BLaER1 treated with 17β-estradiol and CSF1 and Interleukin-3, amounts not matched to agents 10 nM and 100 nM (cell line): Measurements from ENCODE around the gene FBXO47.

Source experiments
- H3K27ac ChIP-seq, 11 experiments: shearing (Covaris generic); formaldehyde crosslinking; 2 replicates each; pipeline ENCODE4 v1.8.1; 2022
- H3K27me3 ChIP-seq, 11 experiments: shearing (Covaris generic); formaldehyde crosslinking; 2 replicates each; pipeline ENCODE4 v1.8.1; 2022
- H3K36me3 ChIP-seq, 11 experiments: shearing (Covaris generic); formaldehyde crosslinking; 2 replicates each; pipeline ENCODE4 v1.8.1; 2022
- H3K4me1 ChIP-seq, 10 experiments: shearing (Covaris generic); formaldehyde crosslinking; 2 replicates each; pipeline ENCODE4 v1.8.1; 2022
- H3K4me2 ChIP-seq, 11 experiments: shearing (Covaris generic); formaldehyde crosslinking; 2 replicates each; pipeline ENCODE4 v1.8.1; 2022
- H3K4me3 ChIP-seq, 10 experiments: shearing (Covaris generic); formaldehyde crosslinking; 2 replicates each; pipeline ENCODE4 v1.8.1; 2022
- H3K9ac ChIP-seq, 11 experiments: shearing (Covaris generic); formaldehyde crosslinking; 2 replicates each; pipeline ENCODE4 v1.8.1; 2022
- H3K9me3 ChIP-seq, 11 experiments: shearing (Covaris generic); formaldehyde crosslinking; replicated peaks in 1 of 11; 2 replicates each; pipeline ENCODE4 v1.8.1; 2022
- H4K20me1 ChIP-seq, 11 experiments: shearing (Covaris generic); formaldehyde crosslinking; 2 replicates each; pipeline ENCODE4 v1.8.1; 2022
- Cebpa-rat ChIP-seq, 11 experiments: shearing (Covaris generic); IDR thresholded peaks; 2 replicates each; pipeline ENCODE4 v1.8.1; 2022

The FBXO47 gene

GRCh38 chr17:38920374-38921291, 46.6 kb downstream of the FBXO47 start:
- Histone ChIP-seq H3K27ac (peak overlapping the region in 9 of 11 experiments; percentile 4 to 72 (median 60); a peak in 16 of 22 replicates), H3K27me3 (no peaks in the 10 kb centered on the region), H3K9ac (peak overlapping the region; percentile 17 to 58 (median 47); a peak in 16 of 22 replicates), H3K9me3 (no peaks in the 10 kb centered on the region), H4K20me1 (peaks cover 0 to 77% (median 5%) of the 10 kb centered on the region in 11 experiments; a peak in 9 of 22 replicates), H3K4me2 (peak overlapping the region; percentile 49 to 79 (median 69)), H3K4me1 (peaks cover 56 to 83% (median 65%) of the 10 kb centered on the region in 10 experiments), H3K36me3 (peaks cover 39 to 58% (median 49%) of the 10 kb centered on the region in 11 experiments), H3K4me3 (no peak overlapping the region)
- TF ChIP-seq Cebpa-rat (IDR thresholded peaks at IDR 0.05) = no peak

DNA sequence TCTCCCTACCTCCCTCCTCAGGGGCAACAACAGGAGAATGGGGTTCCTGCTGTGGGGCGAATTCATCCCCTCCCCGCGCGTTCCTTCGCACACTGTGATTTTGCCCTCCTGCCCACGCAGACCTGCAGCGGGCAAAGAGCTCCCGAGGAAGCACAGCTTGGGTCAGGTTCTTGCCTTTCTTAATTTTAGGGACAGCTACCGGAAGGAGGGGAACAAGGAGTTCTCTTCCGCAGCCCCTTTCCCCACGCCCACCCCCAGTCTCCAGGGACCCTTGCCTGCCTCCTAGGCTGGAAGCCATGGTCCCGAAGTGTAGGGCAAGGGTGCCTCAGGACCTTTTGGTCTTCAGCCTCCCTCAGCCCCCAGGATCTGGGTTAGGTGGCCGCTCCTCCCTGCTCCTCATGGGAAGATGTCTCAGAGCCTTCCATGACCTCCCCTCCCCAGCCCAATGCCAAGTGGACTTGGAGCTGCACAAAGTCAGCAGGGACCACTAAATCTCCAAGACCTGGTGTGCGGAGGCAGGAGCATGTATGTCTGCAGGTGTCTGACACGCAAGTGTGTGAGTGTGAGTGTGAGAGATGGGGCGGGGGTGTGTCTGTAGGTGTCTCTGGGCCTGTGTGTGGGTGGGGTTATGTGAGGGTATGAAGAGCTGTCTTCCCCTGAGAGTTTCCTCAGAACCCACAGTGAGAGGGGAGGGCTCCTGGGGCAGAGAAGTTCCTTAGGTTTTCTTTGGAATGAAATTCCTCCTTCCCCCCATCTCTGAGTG, 47.7 kb downstream of the FBXO47 start:
- H3K4me3 ChIP-seq = no peak overlapping the region
- H3K4me2 ChIP-seq = peak overlapping the region; percentile 49 to 79 (median 69)
- H3K9me3 ChIP-seq = no peaks in the 10 kb centered on the region
- H3K27ac ChIP-seq = peak overlapping the region in 6 of 11 experiments; percentile 4 to 72 (median 32); a peak in 4 of 22 replicates
- peak overlapping the region in 5 of 11 experiments; percentile 19 to 55 (median 47); a peak in 4 of 22 replicates for H3K9ac ChIP-seq
- peaks cover 44 to 76% (median 54%) of the 10 kb centered on the region in 10 experiments for H3K4me1 ChIP-seq
- no peaks in the 10 kb centered on the region for H3K27me3 ChIP-seq
- peaks cover 50 to 70% (median 60%) of the 10 kb centered on the region in 11 experiments for H3K36me3 ChIP-seq
- H4K20me1 ChIP-seq = peaks cover 0 to 88% (median 5%) of the 10 kb centered on the region in 11 experiments; a peak in 9 of 22 replicates
- no peak for TF ChIP-seq Cebpa-rat (IDR thresholded peaks at IDR 0.05)

- Histone ChIP-seq H3K36me3 (peaks cover 56 to 75% (median 66%) of the 10 kb centered on the region in 11 experiments), H3K4me3 (no peak overlapping the region)
Observed at GRCh38 chr17:38918916-38919315, 48.3 kb downstream of the FBXO47 start.

GRCh38 chr17:38918129-38918913, 48.9 kb downstream of the FBXO47 start:
- 0 out of 22 replicates have a peak overlapping the region, but pooled peaks of 1 of the 11 experiments have one; percentile 9 for H3K27ac ChIP-seq
- H3K36me3 ChIP-seq = peaks cover 60 to 81% (median 72%) of the 10 kb centered on the region in 11 experiments
- H3K9ac ChIP-seq = peak overlapping the region in 2 of 11 experiments; percentile 19 to 55; a peak in 3 of 22 replicates
- peaks cover 43 to 71% (median 50%) of the 10 kb centered on the region in 10 experiments for H3K4me1 ChIP-seq
- no peaks in the 10 kb centered on the region for H3K27me3 ChIP-seq
- H4K20me1 ChIP-seq = peaks cover 0 to 100% (median 5%) of the 10 kb centered on the region in 11 experiments; a peak in 9 of 22 replicates
- no peak overlapping the region for H3K4me3 ChIP-seq
- TF ChIP-seq Cebpa-rat (IDR thresholded peaks at IDR 0.05) = no peak
- no peaks in the 10 kb centered on the region for H3K9me3 ChIP-seq
- peak overlapping the region in 5 of 11 experiments; percentile 49 to 71 (median 55); a peak in 6 of 22 replicates for H3K4me2 ChIP-seq

More at GRCh38 chr17:38918916-38919315, 48.3 kb downstream of the FBXO47 start:
- H4K20me1 ChIP-seq = peaks cover 0 to 94% (median 5%) of the 10 kb centered on the region in 11 experiments; a peak in 9 of 22 replicates
- peak overlapping the region in 2 of 11 experiments; percentile 19 to 55; a peak in 3 of 22 replicates for H3K9ac ChIP-seq
- 0 out of 22 replicates have a peak overlapping the region, but pooled peaks of 1 of the 11 experiments have one; percentile 9 for H3K27ac ChIP-seq
- TF ChIP-seq Cebpa-rat (IDR thresholded peaks at IDR 0.05) = no peak
- H3K27me3 ChIP-seq = no peaks in the 10 kb centered on the region
- H3K4me1 ChIP-seq = peaks cover 43 to 71% (median 51%) of the 10 kb centered on the region in 10 experiments
- H3K4me2 ChIP-seq = peak overlapping the region in 10 of 11 experiments; percentile 49 to 79 (median 69); a peak in 13 of 22 replicates
- no peaks in the 10 kb centered on the region for H3K9me3 ChIP-seq

DNA sequence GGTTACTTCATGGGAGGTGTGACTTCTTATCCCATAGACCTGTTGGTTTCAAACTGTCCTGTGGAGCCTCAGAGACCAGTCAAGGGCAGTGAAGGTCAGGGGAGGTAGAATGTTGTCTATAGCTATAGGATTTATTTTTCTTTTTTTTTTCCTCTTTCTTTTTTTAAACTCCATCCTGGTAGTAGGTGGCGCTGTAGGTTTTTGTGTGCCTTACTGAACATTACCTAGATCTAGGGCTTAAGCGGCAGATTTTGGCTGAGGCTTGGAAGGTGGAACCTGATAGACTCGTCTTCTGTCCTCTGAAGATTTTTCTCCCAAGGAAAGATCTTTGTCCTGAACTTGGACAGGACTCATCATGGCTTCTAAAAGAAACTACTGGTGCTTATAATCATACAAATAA, 49.9 kb downstream of the FBXO47 start:
- no peak for TF ChIP-seq Cebpa-rat (IDR thresholded peaks at IDR 0.05)
- H3K36me3 ChIP-seq = peaks cover 70 to 92% (median 83%) of the 10 kb centered on the region in 11 experiments
- H3K9ac ChIP-seq = no peak overlapping the region
- H3K9me3 ChIP-seq = no peaks in the 10 kb centered on the region
- no peaks in the 10 kb centered on the region for H3K27me3 ChIP-seq
- H4K20me1 ChIP-seq = peaks cover 0 to 100% (median 10%) of the 10 kb centered on the region in 11 experiments; a peak in 12 of 22 replicates
- no peak overlapping the region for H3K4me2 ChIP-seq
- peak overlapping the region in 5 of 11 experiments; percentile 6 to 30 (median 25); a peak in 4 of 22 replicates for H3K27ac ChIP-seq
- H3K4me1 ChIP-seq = peaks cover 34 to 61% (median 40%) of the 10 kb centered on the region in 10 experiments
- H3K4me3 ChIP-seq = no peak overlapping the region

DNA sequence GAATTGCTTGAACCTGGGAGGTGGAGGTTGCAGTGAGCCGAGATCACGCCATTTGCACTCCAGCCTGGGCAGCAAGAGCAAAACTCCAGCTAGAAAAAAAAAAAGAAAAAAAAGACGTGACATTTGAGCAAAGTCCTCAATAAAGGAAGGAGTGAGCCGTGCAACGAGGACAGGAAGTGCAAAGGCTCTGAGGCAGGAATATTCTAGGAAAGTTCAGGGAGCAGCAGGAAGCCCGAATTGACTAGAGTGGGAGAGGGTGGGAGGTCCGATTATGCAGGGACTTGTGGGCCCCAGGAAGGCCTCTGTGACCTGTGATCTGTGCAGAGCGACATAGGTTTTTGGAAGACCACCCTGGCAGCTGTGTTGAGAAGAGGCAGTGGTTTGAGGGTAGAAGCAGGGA, 50.4 kb downstream of the FBXO47 start:
- no peak for TF ChIP-seq Cebpa-rat (IDR thresholded peaks at IDR 0.05)
- Histone ChIP-seq H3K4me3 (no peak overlapping the region), H3K9ac (no peak overlapping the region; a peak in 1 of 22 replicates), H3K27me3 (no peaks in the 10 kb centered on the region), H4K20me1 (peaks cover 0 to 100% (median 15%) of the 10 kb centered on the region in 11 experiments; a peak in 13 of 22 replicates), H3K9me3 (no peaks in the 10 kb centered on the region), H3K4me1 (peaks cover 29 to 57% (median 35%) of the 10 kb centered on the region in 10 experiments), H3K27ac (peak overlapping the region in 5 of 11 experiments; percentile 6 to 30 (median 25); a peak in 4 of 22 replicates), H3K36me3 (peaks cover 72 to 97% (median 87%) of the 10 kb centered on the region in 11 experiments), H3K4me2 (no peak overlapping the region)

- Histone ChIP-seq H3K9ac (no peak overlapping the region), H3K36me3 (peaks cover 81 to 100% (median 98%) of the 10 kb centered on the region in 11 experiments), H3K9me3 (no peaks in the 10 kb centered on the region), H3K4me3 (no peak overlapping the region), H3K27ac (peak overlapping the region in 3 of 11 experiments; percentile 3 to 25 (median 4); a peak in 2 of 22 replicates), H4K20me1 (peaks cover 0 to 100% (median 16%) of the 10 kb centered on the region in 11 experiments; a peak in 13 of 22 replicates), H3K27me3 (no peaks in the 10 kb centered on the region), H3K4me2 (no peak overlapping the region), H3K4me1 (peaks cover 18 to 45% (median 24%) of the 10 kb centered on the region in 10 experiments)
- no peak for TF ChIP-seq Cebpa-rat (IDR thresholded peaks at IDR 0.05)
Observed at GRCh38 chr17:38915639-38915995, 51.6 kb downstream of the FBXO47 start.
